IPS-18a (cell line): Measurements from ENCODE around the gene MINDY4B.

Experiments
- H3K27ac ChIP-seq: one replicate; pipeline ENCODE4 v1.5.1; 2013; ENCODE audit warnings: low read length
- H3K27me3 ChIP-seq: one replicate; pipeline ENCODE4 v1.6.1; 2013; ENCODE audit warnings: mild to moderate bottlenecking, low read length; ENCODE audit not compliant: control insufficient read depth, insufficient read depth
- H3K36me3 ChIP-seq: one replicate; pipeline ENCODE4 v1.6.1; 2013; ENCODE audit warnings: low read depth, low read length; ENCODE audit not compliant: control insufficient read depth
- H3K4me1 ChIP-seq: one replicate; pipeline ENCODE4 v1.6.1; 2013; ENCODE audit warnings: low read depth, low read length; ENCODE audit not compliant: control insufficient read depth
- H3K4me3 ChIP-seq: one replicate; pipeline ENCODE4 v1.5.1; 2013; ENCODE audit warnings: low read length
- H3K9ac ChIP-seq: one replicate; pipeline ENCODE4 v1.6.1; 2013; ENCODE audit warnings: mild to moderate bottlenecking, low read length, moderate library complexity
- H3K9me3 ChIP-seq: one replicate; pipeline ENCODE4 v1.6.1; 2013; ENCODE audit warnings: low read depth, low read length; ENCODE audit not compliant: control insufficient read depth

The MINDY4B gene

GRCh38 chr3:150840802-150841515, 64.3 kb downstream of the MINDY4B start:
- Histone ChIP-seq H3K27ac (no peak overlapping the region), H3K9ac (no peak overlapping the region), H3K27me3 (peaks cover 47% of the 10 kb centered on the region)

GRCh38 chr3:150830745-150831144, 74.5 kb downstream of the MINDY4B start:
- H3K4me3 ChIP-seq: no peak overlapping the region
- no peak overlapping the region for H3K27ac ChIP-seq
- H3K27me3 ChIP-seq: no peaks in the 10 kb centered on the region
- no peak overlapping the region for H3K9ac ChIP-seq
- no peaks in the 10 kb centered on the region for H3K9me3 ChIP-seq
- H3K4me1 ChIP-seq: no peaks in the 10 kb centered on the region
- H3K36me3 ChIP-seq: no peaks in the 10 kb centered on the region

More at GRCh38 chr3:150840802-150841515, 64.3 kb downstream of the MINDY4B start:
- H3K36me3 ChIP-seq: no peaks in the 10 kb centered on the region
- no peaks in the 10 kb centered on the region for H3K9me3 ChIP-seq
- no peak overlapping the region for H3K4me3 ChIP-seq
- H3K4me1 ChIP-seq: peaks cover 9% of the 10 kb centered on the region

- H3K36me3 ChIP-seq: no peaks in the 10 kb centered on the region
- no peaks in the 10 kb centered on the region for H3K27me3 ChIP-seq
- H3K9ac ChIP-seq: no peak overlapping the region
- no peaks in the 10 kb centered on the region for H3K9me3 ChIP-seq
- H3K4me1 ChIP-seq: no peaks in the 10 kb centered on the region
- H3K27ac ChIP-seq: no peak overlapping the region
- no peak overlapping the region for H3K4me3 ChIP-seq
These were observed 75.1 kb downstream of the MINDY4B start for GRCh38 chr3:150830094-150830681.

- Histone ChIP-seq H3K4me3 (no peak overlapping the region), H3K4me1 (no peaks in the 10 kb centered on the region), H3K27ac (no peak overlapping the region), H3K27me3 (no peaks in the 10 kb centered on the region), H3K9ac (no peak overlapping the region), H3K9me3 (no peaks in the 10 kb centered on the region), H3K36me3 (no peaks in the 10 kb centered on the region)
These were observed 75.8 kb downstream of the MINDY4B start for GRCh38 chr3:150829408-150829807.

- no peak overlapping the region for H3K4me3 ChIP-seq
- no peaks in the 10 kb centered on the region for H3K4me1 ChIP-seq
- H3K27me3 ChIP-seq: no peaks in the 10 kb centered on the region
- H3K27ac ChIP-seq: no peak overlapping the region
- no peak overlapping the region for H3K9ac ChIP-seq
- no peaks in the 10 kb centered on the region for H3K9me3 ChIP-seq
- H3K36me3 ChIP-seq: no peaks in the 10 kb centered on the region
These were observed 76.2 kb downstream of the MINDY4B start for GRCh38 chr3:150828997-150829396.

- Histone ChIP-seq H3K9me3 (no peaks in the 10 kb centered on the region), H3K4me1 (no peaks in the 10 kb centered on the region), H3K4me3 (no peak overlapping the region), H3K27me3 (no peaks in the 10 kb centered on the region), H3K27ac (no peak overlapping the region), H3K9ac (no peak overlapping the region), H3K36me3 (no peaks in the 10 kb centered on the region)
These were observed 77.0 kb downstream of the MINDY4B start for GRCh38 chr3:150828261-150828660.

- Histone ChIP-seq H3K4me3 (no peak overlapping the region), H3K36me3 (no peaks in the 10 kb centered on the region), H3K27ac (no peak overlapping the region), H3K9ac (no peak overlapping the region), H3K4me1 (no peaks in the 10 kb centered on the region), H3K9me3 (no peaks in the 10 kb centered on the region), H3K27me3 (no peaks in the 10 kb centered on the region)
These were observed 78.6 kb downstream of the MINDY4B start for GRCh38 chr3:150826466-150827282.

GRCh38 chr3:150825916-150826377, 79.3 kb downstream of the MINDY4B start:
- Histone ChIP-seq H3K27ac (no peak overlapping the region), H3K9me3 (no peaks in the 10 kb centered on the region), H3K36me3 (no peaks in the 10 kb centered on the region), H3K9ac (no peak overlapping the region), H3K4me1 (no peaks in the 10 kb centered on the region), H3K4me3 (no peak overlapping the region), H3K27me3 (no peaks in the 10 kb centered on the region)

GRCh38 chr3:150825192-150825915, 79.9 kb downstream of the MINDY4B start:
- H3K9me3 ChIP-seq: no peaks in the 10 kb centered on the region
- no peaks in the 10 kb centered on the region for H3K27me3 ChIP-seq
- no peaks in the 10 kb centered on the region for H3K4me1 ChIP-seq
- H3K4me3 ChIP-seq: no peak overlapping the region
- H3K27ac ChIP-seq: no peak overlapping the region
- H3K9ac ChIP-seq: no peak overlapping the region
- no peaks in the 10 kb centered on the region for H3K36me3 ChIP-seq

GRCh38 chr3:150823277-150823676, 82.0 kb downstream of the MINDY4B start:
- no peak overlapping the region for H3K27ac ChIP-seq
- no peak overlapping the region for H3K4me3 ChIP-seq
- no peak overlapping the region for H3K9ac ChIP-seq
- no peaks in the 10 kb centered on the region for H3K9me3 ChIP-seq
- H3K36me3 ChIP-seq: no peaks in the 10 kb centered on the region
- H3K4me1 ChIP-seq: no peaks in the 10 kb centered on the region
- H3K27me3 ChIP-seq: no peaks in the 10 kb centered on the region

GRCh38 chr3:150822636-150823035, 82.6 kb downstream of the MINDY4B start:
- Histone ChIP-seq H3K4me3 (no peak overlapping the region), H3K9ac (no peak overlapping the region), H3K27me3 (no peaks in the 10 kb centered on the region), H3K27ac (no peak overlapping the region), H3K9me3 (no peaks in the 10 kb centered on the region), H3K36me3 (no peaks in the 10 kb centered on the region), H3K4me1 (no peaks in the 10 kb centered on the region)
